HL-60 (cell line): ENCODE results near the gene TSG101.

ENCODE experiments used
- DNase-seq, 2 experiments: peaks; one replicate each; pipeline ENCODE4 v3.0.0-alpha.2; 2010 to 2020; ENCODE audit warnings: low read depth in 1 of 2, low spot score in 1 of 2
- H3K27ac ChIP-seq: fragments of 250-450 bp; sonication (Bioruptor Pico); replicated peaks from 2 replicates; pipeline ENCODE4 v1.5.1; 2020; ENCODE audit warnings: mild to moderate bottlenecking, moderate library complexity
- H3K27me3 ChIP-seq: fragments of 250-450 bp; sonication (Bioruptor Pico); 2 replicates; pipeline ENCODE4 v1.5.1; 2021; ENCODE audit warnings: mild to moderate bottlenecking, moderate library complexity; ENCODE audit not compliant: insufficient read depth, poor library complexity, severe bottlenecking
- H3K4me3 ChIP-seq: replicated peaks from 2 replicates; pipeline ENCODE4 v1.5.1; 2011; ENCODE audit warnings: mild to moderate bottlenecking, control low read depth, low read length; ENCODE audit not compliant: insufficient read depth
- CTCF ChIP-seq: IDR thresholded peaks from one replicate; pipeline ENCODE4 v1.5.1; 2011; ENCODE audit warnings: low read length, control low read depth, inconsistent platforms; ENCODE audit not compliant: insufficient read depth
- GABPA ChIP-seq: IDR thresholded peaks from 2 replicates; pipeline ENCODE4 v1.6.1; 2012; ENCODE audit warnings: low read depth
- POLR2AphosphoS5 ChIP-seq: IDR thresholded peaks from 2 replicates; pipeline ENCODE4 v1.6.1; 2012; ENCODE audit warnings: low read depth
- SPI1 ChIP-seq: IDR thresholded peaks from 2 replicates; pipeline ENCODE4 v1.6.1; 2012; ENCODE audit warnings: low read depth, mild to moderate bottlenecking, borderline replicate concordance
- TF ChIP-seq, protein P1 (sequence below): IDR thresholded peaks from 2 replicates; pipeline ENCODE4 v1.6.1; 2012; ENCODE audit warnings: low read depth; ENCODE audit not compliant: insufficient replicate concordance

Gene TSG101

DNA sequence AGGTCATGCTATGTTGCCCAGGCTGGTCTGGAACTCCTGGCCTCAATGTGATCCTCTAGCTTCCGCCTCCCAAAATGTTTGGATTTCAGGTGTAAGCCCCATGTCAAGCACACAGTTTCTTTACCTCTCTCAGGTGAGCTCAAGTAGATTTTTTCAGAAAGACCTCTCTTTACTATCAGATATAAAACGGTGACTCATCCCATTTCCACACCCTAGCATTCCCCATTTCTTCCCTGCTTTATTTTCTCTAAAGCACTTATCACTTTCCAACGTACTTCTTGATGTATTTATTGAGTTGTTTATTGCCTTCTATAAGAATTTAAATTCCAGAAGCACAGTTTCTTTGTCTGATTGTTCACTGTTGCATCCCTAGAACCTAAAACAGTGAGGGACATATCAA lies 3.7 kb downstream of the TSG101 start:
- Histone ChIP-seq H3K27me3 (no peaks in the 10 kb centered on the region), H3K27ac (no peak overlapping the region), H3K4me3 (no peak overlapping the region)
- no peak for DNase-seq
- TF ChIP-seq POLR2AphosphoS5 (no peak), GABPA (no peak), SPI1 (no peak), CTCF (no peak)
- TF ChIP-seq, protein P1, sequence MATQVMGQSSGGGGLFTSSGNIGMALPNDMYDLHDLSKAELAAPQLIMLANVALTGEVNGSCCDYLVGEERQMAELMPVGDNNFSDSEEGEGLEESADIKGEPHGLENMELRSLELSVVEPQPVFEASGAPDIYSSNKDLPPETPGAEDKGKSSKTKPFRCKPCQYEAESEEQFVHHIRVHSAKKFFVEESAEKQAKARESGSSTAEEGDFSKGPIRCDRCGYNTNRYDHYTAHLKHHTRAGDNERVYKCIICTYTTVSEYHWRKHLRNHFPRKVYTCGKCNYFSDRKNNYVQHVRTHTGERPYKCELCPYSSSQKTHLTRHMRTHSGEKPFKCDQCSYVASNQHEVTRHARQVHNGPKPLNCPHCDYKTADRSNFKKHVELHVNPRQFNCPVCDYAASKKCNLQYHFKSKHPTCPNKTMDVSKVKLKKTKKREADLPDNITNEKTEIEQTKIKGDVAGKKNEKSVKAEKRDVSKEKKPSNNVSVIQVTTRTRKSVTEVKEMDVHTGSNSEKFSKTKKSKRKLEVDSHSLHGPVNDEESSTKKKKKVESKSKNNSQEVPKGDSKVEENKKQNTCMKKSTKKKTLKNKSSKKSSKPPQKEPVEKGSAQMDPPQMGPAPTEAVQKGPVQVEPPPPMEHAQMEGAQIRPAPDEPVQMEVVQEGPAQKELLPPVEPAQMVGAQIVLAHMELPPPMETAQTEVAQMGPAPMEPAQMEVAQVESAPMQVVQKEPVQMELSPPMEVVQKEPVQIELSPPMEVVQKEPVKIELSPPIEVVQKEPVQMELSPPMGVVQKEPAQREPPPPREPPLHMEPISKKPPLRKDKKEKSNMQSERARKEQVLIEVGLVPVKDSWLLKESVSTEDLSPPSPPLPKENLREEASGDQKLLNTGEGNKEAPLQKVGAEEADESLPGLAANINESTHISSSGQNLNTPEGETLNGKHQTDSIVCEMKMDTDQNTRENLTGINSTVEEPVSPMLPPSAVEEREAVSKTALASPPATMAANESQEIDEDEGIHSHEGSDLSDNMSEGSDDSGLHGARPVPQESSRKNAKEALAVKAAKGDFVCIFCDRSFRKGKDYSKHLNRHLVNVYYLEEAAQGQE = no peak

GRCh38 chr11:18522388-18522787 lies 4.4 kb downstream of the TSG101 start:
- TF ChIP-seq SPI1 (no peak), GABPA (no peak), CTCF (no peak), POLR2AphosphoS5 (no peak)
- TF ChIP-seq, protein P1 = no peak
- H3K4me3 ChIP-seq = no peak overlapping the region
- no peak for DNase-seq

GRCh38 chr11:18521122-18521521 lies 5.6 kb downstream of the TSG101 start:
- no peak overlapping the region for H3K27ac ChIP-seq
- no peak overlapping the region for H3K4me3 ChIP-seq
- no peak for DNase-seq

More at GRCh38 chr11:18522388-18522787, 4.4 kb downstream of the TSG101 start:
- Histone ChIP-seq H3K27me3 (no peaks in the 10 kb centered on the region), H3K27ac (no peak overlapping the region)

More at GRCh38 chr11:18521122-18521521, 5.6 kb downstream of the TSG101 start:
- TF ChIP-seq SPI1 (no peak), GABPA (no peak), CTCF (no peak), POLR2AphosphoS5 (no peak)
- TF ChIP-seq, protein P1 = no peak
- H3K27me3 ChIP-seq = no peaks in the 10 kb centered on the region
